Esophagus (tissue), 2 donors: ENCODE results near the gene NCAPD3. TPM values are rescaled to one million over a fixed set of nuclear protein-coding genes. Genes with fewer than 3 reads are reported as not detected.

Experiments
- H3K27ac ChIP-seq, 2 donors: one replicate each; pipeline ENCODE4 v1.5.1; 2013; ENCODE audit warnings: low read depth in 2 of 2, mild to moderate bottlenecking in 2 of 2, inconsistent platforms in 1 of 2, low read length in 1 of 2, moderate library complexity in 1 of 2
- H3K27me3 ChIP-seq, 2 donors: one replicate each; pipeline ENCODE4 v1.6.1; 2013; ENCODE audit warnings: low read length in 2 of 2, control low read depth in 1 of 2, mild to moderate bottlenecking in 1 of 2; ENCODE audit not compliant: insufficient read depth in 2 of 2, control insufficient read depth in 1 of 2
- H3K36me3 ChIP-seq, 2 donors: one replicate each; pipeline ENCODE4 v1.6.1; 2013; ENCODE audit warnings: low read length in 1 of 2; ENCODE audit not compliant: control insufficient read depth in 2 of 2, insufficient read depth in 2 of 2
- H3K4me1 ChIP-seq, 2 donors: one replicate each; pipeline ENCODE4 v1.6.1; 2013; ENCODE audit warnings: low read length in 1 of 2; ENCODE audit not compliant: control insufficient read depth in 2 of 2, insufficient read depth in 2 of 2
- H3K4me3 ChIP-seq, 2 donors: one replicate each; pipeline ENCODE4 v1.5.1; 2013; ENCODE audit warnings: low read length in 2 of 2, mild to moderate bottlenecking in 2 of 2, low read depth in 1 of 2, moderate library complexity in 1 of 2
- H3K9me3 ChIP-seq, 2 donors: one replicate each; pipeline ENCODE4 v1.6.1; 2013; ENCODE audit warnings: mild to moderate bottlenecking in 2 of 2, low read depth in 1 of 2, low read length in 1 of 2, moderate library complexity in 1 of 2; ENCODE audit not compliant: control insufficient read depth in 2 of 2, insufficient read depth in 1 of 2
- WGBS, 2 donors: extraction: QIAGEN DNeasy Blood & Tissue Kit; methylation state at CpG; one replicate each; pipeline ENCODE4 v1.1.7; 2013; 5-methylcytosine and 5-hydroxymethylcytosine counted together
- polyA plus RNA-seq, 2 donors: library from polyadenylated mRNA; stranded (reverse); fragments of 200-250 nt; gene quantifications; one replicate each; pipeline ENCODE4 v1.2.3, GENCODE V29; 2013
- donor health status: healthy with polysubstance abuse.
- donor health status: Bipolar disorder and iron deficiency.

Gene NCAPD3
- polyA plus RNA-seq, 2 donors = 4.7 to 8.9 TPM

DNA sequence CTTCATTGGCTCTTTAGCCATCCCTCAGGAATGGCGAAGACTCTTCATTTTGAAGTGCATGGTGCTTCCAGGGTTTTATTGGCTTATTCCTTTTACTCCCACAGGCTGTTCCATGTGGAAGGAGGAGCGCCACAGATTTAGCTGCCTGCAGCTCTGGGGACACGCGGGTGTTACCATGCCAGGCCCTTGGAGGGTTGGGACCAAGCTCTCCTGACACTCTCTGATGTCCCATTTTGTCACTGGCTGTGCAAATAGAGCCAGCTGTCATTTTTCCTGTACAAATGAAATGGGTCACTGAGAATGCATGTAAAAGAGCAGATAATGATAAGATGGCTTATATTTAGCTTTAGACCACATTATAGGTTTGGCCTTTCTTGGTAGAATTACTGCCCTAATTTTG is 20.1 kb upstream of the NCAPD3 start:
- H3K4me1 ChIP-seq = no peaks in the 10 kb centered on the region
- H3K27me3 ChIP-seq = no peaks in the 10 kb centered on the region
- WGBS, 2 donors = 89 to 94% methylated on average over 4 of the region's 4 CpGs
- H3K27ac ChIP-seq = no peak overlapping the region
- H3K9me3 ChIP-seq = no peaks in the 10 kb centered on the region
- H3K4me3 ChIP-seq = no peak overlapping the region
- peaks cover 23 to 50% of the 10 kb centered on the region in 2 donors for H3K36me3 ChIP-seq

DNA sequence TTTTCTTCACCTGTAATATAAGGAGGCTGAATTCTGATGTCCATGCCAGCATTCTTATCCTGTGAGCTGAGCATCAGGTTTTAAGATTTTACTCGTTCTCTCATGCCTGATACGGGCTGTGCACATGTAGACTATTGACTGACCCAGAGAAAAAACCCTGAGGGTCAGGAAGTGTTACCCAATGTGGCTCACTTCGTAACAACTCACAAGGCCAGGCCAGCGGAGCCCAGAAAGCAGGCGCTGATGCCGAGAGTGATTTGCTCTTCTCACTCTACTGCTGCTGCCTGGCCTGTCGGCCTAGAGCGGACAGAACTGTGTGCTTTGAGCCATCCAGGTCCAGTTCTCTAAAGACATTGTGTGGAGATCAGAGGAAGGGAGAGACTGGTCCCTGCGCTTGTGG is 18.6 kb upstream of the NCAPD3 start:
- WGBS, 2 donors = 83 to 88% methylated on average over 9 of the region's 9 CpGs
- no peaks in the 10 kb centered on the region for H3K4me1 ChIP-seq

DNA sequence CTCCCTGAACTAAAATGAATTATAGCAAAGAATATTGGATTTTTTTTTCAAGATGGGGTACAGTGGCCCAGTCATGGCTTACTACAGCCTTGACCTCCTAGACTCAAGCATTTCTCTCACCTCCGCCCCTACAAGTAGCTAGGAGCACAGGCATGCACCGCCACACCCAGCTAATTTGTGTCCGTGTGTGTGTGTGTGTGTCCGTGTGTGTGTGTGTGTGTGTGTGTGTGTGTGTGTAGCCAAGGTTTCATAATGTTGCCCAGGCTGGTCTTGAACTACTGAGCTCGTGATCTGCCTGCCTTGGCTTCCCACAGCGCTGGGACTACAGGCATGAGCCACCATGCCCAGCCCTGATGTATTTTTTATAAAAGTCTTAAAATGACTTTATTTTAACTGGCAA is 16.8 kb upstream of the NCAPD3 start:
- no peak overlapping the region for H3K4me3 ChIP-seq
- 65 to 66% methylated on average over 6 of the region's 6 CpGs for WGBS, 2 donors
- no peaks in the 10 kb centered on the region for H3K27me3 ChIP-seq
- H3K36me3 ChIP-seq = peaks cover 19 to 32% of the 10 kb centered on the region in 2 donors
- H3K27ac ChIP-seq = no peak overlapping the region
- no peaks in the 10 kb centered on the region for H3K9me3 ChIP-seq
- no peaks in the 10 kb centered on the region for H3K4me1 ChIP-seq

More for the DNA sequence above, 18.6 kb upstream of the NCAPD3 start:
- H3K27ac ChIP-seq = no peak overlapping the region
- peaks cover 19 to 39% of the 10 kb centered on the region in 2 donors for H3K36me3 ChIP-seq
- H3K27me3 ChIP-seq = no peaks in the 10 kb centered on the region
- no peak overlapping the region for H3K4me3 ChIP-seq
- H3K9me3 ChIP-seq = no peaks in the 10 kb centered on the region

DNA sequence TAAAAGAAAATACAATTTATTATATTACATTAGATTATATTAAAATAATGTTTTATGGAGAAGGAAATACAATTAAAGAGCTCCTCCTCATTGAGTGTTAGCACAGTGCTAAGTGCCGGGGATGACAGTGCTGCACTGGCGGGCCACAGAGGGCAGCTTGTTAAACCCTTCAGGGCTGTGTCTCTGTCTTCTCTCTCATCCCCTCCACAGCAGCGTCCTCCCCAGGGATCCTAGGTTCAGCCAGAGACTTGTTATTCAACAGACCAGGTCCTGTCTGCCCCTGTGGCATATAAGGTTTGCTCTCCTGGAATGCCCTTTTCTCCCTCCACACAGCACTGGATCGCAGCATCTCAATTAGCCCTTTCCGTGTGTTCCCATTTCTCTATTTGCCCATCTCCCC is 15.2 kb upstream of the NCAPD3 start:
- no peak overlapping the region for H3K4me3 ChIP-seq
- peaks cover 16 to 25% of the 10 kb centered on the region in 2 donors for H3K36me3 ChIP-seq
- 96 to 97% methylated on average over 5 of the region's 5 CpGs for WGBS, 2 donors
- H3K4me1 ChIP-seq = no peaks in the 10 kb centered on the region
- no peaks in the 10 kb centered on the region for H3K9me3 ChIP-seq
- H3K27me3 ChIP-seq = no peaks in the 10 kb centered on the region
- H3K27ac ChIP-seq = no peak overlapping the region

DNA sequence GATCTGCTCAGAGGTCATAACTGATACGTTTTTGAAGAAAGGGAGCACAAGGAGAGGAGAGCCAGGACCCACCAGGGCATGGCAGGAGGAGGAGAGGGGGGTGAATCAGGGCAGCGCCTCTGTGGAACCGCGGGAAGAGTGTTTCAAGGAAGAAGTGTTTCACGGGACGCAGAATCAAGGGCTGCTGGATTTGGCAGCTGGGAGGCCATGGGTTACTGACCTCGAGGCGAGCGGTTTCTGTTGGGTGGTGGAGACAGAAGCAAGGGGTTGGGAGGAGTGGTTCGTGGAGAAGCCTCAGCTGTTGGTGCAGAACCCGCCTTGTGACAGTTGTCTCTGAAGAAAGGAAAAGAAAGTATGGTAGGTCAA is 13.8 kb upstream of the NCAPD3 start:
- Histone ChIP-seq H3K27me3 (no peaks in the 10 kb centered on the region), H3K4me1 (no peaks in the 10 kb centered on the region), H3K4me3 (no peak overlapping the region), H3K27ac (no peak overlapping the region), H3K9me3 (no peaks in the 10 kb centered on the region), H3K36me3 (peaks cover 6 to 23% of the 10 kb centered on the region in 2 donors)
- 89 to 91% methylated on average over 11 of the region's 11 CpGs for WGBS, 2 donors

DNA sequence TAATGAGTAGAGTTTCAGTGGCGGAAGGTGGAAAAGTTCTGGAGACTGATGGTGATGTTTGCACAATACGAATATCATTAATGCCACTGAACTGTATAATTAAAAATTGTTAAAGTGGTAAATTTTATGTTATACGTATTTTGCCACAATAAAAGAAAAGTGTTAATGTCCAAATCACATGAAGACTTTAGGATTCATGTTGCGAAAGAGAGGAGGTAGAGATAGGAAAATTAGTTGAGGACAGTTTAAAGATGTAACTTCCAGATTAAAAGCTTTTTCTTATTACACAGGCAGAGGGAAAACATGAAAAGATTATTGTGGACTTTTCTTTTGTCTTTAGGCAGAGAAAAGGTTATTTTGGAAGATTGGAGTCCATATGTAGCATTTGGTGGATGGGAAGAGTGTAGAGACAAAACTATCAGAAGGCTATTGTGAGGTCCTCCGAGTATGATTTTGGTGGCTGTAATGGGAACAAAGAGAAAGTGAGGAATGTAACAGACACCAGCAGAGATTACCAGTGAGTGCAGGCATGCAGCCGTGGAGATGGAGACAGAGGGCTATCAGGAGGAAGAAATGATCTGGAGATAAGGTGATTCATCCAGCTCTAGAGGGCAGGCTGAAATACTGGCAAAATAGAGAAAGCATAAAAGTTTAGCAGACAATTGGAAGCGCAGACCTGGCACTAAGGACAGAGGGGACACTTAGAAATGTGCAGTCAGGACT is 13.2 kb upstream of the NCAPD3 start:
- Histone ChIP-seq H3K36me3 (peaks cover 6 to 23% of the 10 kb centered on the region in 2 donors), H3K27ac (no peak overlapping the region), H3K9me3 (no peaks in the 10 kb centered on the region), H3K4me3 (no peak overlapping the region), H3K27me3 (no peaks in the 10 kb centered on the region), H3K4me1 (no peaks in the 10 kb centered on the region)
- WGBS, 2 donors = 89 to 92% methylated on average over 7 of the region's 7 CpGs

DNA sequence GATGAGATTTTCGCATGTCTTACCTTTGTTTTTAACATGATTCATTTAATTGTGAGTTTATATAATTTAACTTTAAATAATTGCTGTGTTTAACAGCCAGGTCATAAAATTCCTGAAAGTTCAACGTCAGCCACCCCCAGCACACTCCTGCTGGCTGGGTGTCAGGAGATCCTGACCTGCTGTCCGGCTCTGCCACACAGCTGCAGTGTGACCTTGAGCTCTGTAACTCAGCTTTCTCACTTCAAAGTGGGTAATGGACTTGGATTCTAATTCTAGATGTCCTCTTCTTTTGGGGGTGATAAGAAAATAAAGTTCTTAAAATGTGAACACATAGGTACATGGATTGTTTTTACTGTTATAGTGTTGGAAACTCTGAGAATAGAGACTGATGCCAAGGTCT is 11.6 kb upstream of the NCAPD3 start:
- Histone ChIP-seq H3K9me3 (no peaks in the 10 kb centered on the region), H3K27me3 (no peaks in the 10 kb centered on the region), H3K4me1 (peaks cover 2 to 4% of the 10 kb centered on the region in 2 donors), H3K36me3 (peaks cover 6 to 15% of the 10 kb centered on the region in 2 donors), H3K4me3 (no peak overlapping the region), H3K27ac (no peak overlapping the region)
- 79 to 88% methylated on average over 3 of the region's 3 CpGs for WGBS, 2 donors

DNA sequence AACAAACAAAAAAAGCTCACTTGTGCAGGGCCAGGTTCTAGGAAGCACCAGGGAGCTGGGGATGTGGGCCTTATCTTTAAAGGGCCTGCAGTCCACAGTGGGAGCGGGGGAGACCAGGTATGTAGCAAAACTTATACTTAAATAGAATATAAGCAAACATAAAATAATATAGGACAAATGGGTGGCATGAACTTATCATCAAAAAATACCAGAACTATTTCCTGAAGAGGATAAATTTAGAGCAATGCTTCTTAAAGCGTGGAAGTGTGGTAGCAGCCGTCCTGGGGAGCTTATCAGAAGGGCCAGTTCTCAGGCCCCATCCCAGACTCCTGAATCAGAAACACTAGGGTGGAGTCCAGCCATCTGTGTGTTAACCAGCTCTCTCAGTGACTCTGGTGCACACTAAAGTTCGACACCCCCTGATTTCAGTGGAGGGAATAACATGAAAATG is 10.0 kb upstream of the NCAPD3 start:
- no peak overlapping the region for H3K27ac ChIP-seq

DNA sequence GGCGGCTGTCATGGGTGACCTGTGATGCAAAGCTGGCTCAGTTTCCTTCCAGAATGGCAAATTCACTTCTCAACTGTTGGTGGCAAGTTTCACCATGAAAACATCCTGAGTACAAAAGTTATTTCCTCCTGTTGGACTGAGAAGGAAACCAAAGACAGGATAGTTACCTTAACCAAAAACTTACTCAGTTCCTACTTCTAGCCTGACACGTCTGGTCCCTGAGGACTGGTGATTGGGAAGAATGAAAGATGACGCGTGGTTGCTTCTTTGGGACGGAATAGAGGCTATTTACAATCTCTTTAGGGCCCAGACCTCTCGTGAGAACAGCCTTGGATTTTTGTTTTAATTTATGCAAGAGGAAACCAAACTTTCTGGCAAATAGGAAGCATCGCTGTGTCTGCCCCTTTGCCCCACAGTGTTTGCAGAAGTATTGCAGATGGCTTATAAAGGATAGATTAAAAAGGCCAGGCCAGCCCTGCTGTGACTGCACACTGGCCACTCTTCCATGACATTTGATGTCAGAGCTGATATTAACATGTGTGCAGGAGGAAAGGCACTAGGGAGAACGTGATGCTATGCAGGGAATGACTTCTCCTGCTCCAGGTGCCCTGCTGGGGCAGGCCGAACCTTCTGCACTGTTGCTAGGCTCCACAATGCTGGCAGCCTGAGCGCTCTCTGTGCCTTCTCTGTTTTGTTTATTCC is 8.3 kb upstream of the NCAPD3 start:
- Histone ChIP-seq H3K9me3 (no peaks in the 10 kb centered on the region), H3K4me3 (no peak overlapping the region), H3K36me3 (peaks cover 3 to 12% of the 10 kb centered on the region in 2 donors), H3K27me3 (no peaks in the 10 kb centered on the region), H3K27ac (no peak overlapping the region), H3K4me1 (peaks cover 2 to 4% of the 10 kb centered on the region in 2 donors)
- 74 to 80% methylated on average over 10 of the region's 10 CpGs for WGBS, 2 donors

More for the DNA sequence above, 10.0 kb upstream of the NCAPD3 start:
- Histone ChIP-seq H3K9me3 (no peaks in the 10 kb centered on the region), H3K27me3 (no peaks in the 10 kb centered on the region), H3K4me1 (peaks cover 2 to 4% of the 10 kb centered on the region in 2 donors), H3K36me3 (peaks cover 3 to 12% of the 10 kb centered on the region in 2 donors), H3K4me3 (no peak overlapping the region)
- 95% methylated on average over 4 of the region's 4 CpGs for WGBS, 2 donors
